Activated CD8-positive, alpha-beta memory T cell treated with anti-CD3 and anti-CD28 coated beads for 48 hours (primary cell): ENCODE measurements around the gene KCTD13.
"Not testable (repeated sequence)": the region's sequence is repeated elsewhere in the genome, so short reads cannot be mapped to it uniquely, and the experiment has no call there.

ENCODE experiments used
- DNase-seq, 3 experiments: peaks; one replicate each; pipeline ENCODE4 v3.0.0-alpha.2; 2020; ENCODE audit warnings: low read depth in 2 of 3, low spot score in 2 of 3

The KCTD13 gene

GRCh38 chr16:29947897-29948296 lies 21.9 kb upstream of the KCTD13 start:
- DNase-seq: no peak

GRCh38 chr16:29943846-29944799 lies 18.1 kb upstream of the KCTD13 start:
- no peak for DNase-seq

GRCh38 chr16:29940656-29941055 lies 14.6 kb upstream of the KCTD13 start:
- no peak for DNase-seq

- not testable (repeated sequence) for DNase-seq
These were observed 5.7 kb upstream of the KCTD13 start for GRCh38 chr16:29931750-29932149.

GRCh38 chr16:29927070-29927905 lies 1.3 kb upstream of the KCTD13 start:
- no peak for DNase-seq

- no peak for DNase-seq
These were observed 656 bp upstream of the KCTD13 start for GRCh38 chr16:29926711-29927052.

- no peak for DNase-seq
These were observed 795 bp downstream of the KCTD13 start for GRCh38 chr16:29925105-29925756.

GRCh38 chr16:29922986-29923501 lies 3.0 kb downstream of the KCTD13 start:
- no peak for DNase-seq

- no peak for DNase-seq
These were observed 3.7 kb downstream of the KCTD13 start for GRCh38 chr16:29922326-29922725.

- DNase-seq: no peak
These were observed 5.0 kb downstream of the KCTD13 start for GRCh38 chr16:29921034-29921385.

- DNase-seq: no peak
These were observed 5.6 kb downstream of the KCTD13 start for GRCh38 chr16:29920288-29921033.

GRCh38 chr16:29916979-29917378 lies 9.0 kb downstream of the KCTD13 start:
- no peak for DNase-seq

GRCh38 chr16:29915590-29916247 lies 10.3 kb downstream of the KCTD13 start:
- no peak for DNase-seq

GRCh38 chr16:29913514-29913913 lies 12.5 kb downstream of the KCTD13 start:
- DNase-seq: no peak

GRCh38 chr16:29912087-29912486 lies 13.9 kb downstream of the KCTD13 start:
- DNase-seq: no peak

GRCh38 chr16:29911676-29912010 lies 14.4 kb downstream of the KCTD13 start:
- DNase-seq: no peak

- DNase-seq: no peak
These were observed 15.0 kb downstream of the KCTD13 start for GRCh38 chr16:29910819-29911675.

- not testable (repeated sequence) for DNase-seq
These were observed 16.2 kb downstream of the KCTD13 start for GRCh38 chr16:29909851-29910250.

GRCh38 chr16:29909391-29909790 lies 16.6 kb downstream of the KCTD13 start:
- no peak for DNase-seq
